GM18517 (cell line): ENCODE data around the gene NPAT.
"Not testable (repeated sequence)": the region's sequence is repeated elsewhere in the genome, so short reads cannot be mapped to it uniquely, and the experiment has no call there.

Experiments used
- ATAC-seq: cut with Tn5 transposase; IDR thresholded peaks from one replicate; pipeline ENCODE4 v1.9.1; 2021; ENCODE audit warnings: mild to moderate bottlenecking, moderate library complexity; ENCODE audit not compliant: unreplicated experiment

Gene NPAT

DNA sequence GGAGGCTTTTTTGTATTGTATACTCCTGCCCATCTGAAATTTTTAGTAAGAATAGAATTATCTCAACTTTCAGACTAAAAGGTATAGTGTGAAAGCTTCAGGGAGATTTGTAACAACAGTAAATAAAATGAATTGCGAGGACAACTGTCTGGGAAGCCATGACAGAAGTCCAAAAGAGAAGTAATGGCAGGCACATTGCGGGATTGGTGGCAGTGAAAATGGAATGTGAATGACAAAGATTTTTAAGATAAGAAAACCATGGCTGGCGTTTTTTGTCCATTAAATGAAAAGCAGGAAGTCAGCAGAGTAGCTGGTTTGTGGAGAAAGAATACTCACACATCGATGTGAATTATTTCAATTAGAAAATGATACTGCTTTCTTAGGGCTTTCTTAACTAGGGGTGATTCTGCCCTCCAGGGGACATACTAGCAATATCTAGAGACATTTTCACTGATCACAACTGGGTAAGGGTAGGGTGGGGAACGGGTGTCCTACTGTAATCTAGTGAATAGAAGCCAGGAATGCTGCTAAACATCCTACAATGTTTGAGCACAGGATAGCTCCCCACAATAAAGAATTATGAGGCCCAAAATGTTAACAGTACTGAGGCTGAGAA is 1.6 kb downstream of the NPAT start:
- ATAC-seq: no peak

DNA sequence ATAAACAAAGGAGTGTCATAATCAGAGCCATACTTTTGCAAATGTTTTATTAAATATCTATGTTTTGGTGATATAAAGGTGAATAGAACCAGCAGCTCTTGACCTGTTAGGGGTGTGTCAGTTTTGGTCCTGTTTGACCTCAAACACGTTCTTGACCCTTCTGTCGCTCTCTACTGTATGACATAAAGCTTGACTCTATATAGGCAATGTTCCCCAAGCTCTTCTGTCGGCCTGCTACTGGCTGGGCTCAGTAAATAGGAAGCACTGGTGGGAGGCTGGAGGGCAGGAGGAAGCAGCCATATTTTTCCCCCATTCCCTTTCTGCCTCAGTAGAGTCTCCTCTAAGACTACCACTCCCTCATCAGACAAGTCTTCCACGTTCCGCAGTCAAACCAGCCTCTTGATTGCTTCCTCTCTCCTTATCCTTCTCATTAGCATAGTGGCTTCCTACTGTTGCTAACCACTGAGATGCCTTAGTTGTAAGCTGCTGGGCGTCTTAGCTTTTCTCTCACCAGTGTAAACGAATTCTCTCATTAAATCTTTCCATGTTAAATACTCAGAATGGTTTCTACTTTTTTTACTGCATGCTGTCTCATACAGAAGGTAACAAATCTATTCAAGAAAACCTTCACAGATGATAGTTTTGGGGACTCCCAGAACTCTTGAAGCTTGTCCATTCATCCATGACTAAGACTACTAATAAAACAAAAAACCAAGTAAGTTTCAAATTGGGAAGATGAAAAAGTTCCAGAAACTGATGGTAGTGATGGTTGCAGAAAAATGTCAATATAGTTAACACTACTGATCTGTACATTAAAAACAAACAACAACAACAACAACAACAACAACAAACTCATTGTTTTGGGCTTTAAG is 3.3 kb downstream of the NPAT start:
- no peak for ATAC-seq

DNA sequence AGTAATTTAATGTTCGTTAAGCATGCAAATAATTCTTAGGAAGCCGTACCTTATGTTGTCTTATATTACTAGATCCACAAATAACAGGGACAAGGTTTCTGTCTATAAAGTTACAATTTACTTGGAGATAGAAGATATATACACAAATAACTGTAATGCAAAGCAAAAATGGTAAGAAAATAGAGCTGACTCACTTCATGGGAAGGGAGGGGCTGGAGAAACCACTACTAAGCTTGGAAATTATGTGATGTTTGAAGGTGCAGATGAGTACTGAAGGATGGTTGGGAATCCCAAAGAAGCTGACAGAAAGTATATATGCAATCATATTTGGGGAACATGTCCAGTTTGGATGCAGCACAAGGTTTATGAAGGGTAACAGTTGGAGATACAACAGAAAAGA is 4.0 kb downstream of the NPAT start:
- ATAC-seq: no peak

DNA sequence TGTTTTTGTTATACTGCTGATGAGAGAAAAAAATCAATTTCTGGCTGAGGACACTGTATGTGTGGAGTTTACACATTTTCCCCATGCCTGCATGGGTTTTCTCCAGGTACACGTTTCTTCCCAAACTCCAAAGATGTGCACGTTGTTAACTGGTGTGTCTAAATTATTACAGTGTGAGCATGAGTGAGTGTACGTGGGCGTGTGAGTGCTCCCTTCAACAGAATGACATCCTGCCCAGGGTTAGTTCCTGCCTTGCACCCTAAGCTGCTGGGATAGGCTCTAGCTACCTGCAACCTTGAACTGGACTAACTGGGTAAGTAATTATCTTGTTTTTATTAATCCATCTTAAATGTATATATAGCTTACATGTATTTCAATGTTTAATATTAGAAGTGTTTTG is 5.5 kb downstream of the NPAT start:
- ATAC-seq: no peak

DNA sequence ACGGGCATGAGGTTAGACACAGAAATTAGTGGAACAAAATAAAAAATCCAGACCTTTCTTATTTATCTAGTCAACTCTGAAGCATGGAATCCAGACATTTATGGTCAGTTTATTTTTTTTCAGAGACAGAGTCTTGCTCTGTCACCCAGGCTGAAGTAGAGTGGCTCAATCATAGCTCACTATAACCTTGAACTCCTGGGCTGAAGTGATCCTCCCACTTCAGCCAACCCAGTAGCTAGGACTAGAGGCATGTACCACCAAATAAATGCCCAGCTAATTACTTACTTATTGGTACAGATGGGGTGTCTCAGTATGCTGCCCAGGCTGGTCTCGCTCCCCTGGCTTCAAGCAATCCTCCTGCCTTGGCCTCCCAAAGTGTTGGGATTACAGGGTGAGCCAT is 8.7 kb downstream of the NPAT start:
- no peak for ATAC-seq

DNA sequence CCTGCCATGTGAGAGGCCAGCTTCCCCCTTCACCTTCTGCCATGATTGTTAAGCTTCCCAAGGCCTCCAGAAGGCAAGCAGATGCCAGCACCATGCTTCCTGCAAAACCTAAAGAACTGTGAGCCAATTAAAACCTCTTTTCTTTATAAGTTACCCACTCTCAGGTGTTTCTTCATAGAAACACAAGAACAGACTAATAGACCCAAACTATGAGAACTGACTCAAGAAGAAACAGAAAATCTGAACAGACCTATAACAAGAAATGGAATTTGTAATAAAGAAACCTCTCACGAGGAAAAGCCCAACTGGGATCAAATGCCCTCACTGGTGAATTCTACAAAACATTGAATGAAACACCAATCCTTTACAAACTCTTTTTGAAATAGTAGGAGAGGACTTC is 12.0 kb downstream of the NPAT start:
- no peak for ATAC-seq

DNA sequence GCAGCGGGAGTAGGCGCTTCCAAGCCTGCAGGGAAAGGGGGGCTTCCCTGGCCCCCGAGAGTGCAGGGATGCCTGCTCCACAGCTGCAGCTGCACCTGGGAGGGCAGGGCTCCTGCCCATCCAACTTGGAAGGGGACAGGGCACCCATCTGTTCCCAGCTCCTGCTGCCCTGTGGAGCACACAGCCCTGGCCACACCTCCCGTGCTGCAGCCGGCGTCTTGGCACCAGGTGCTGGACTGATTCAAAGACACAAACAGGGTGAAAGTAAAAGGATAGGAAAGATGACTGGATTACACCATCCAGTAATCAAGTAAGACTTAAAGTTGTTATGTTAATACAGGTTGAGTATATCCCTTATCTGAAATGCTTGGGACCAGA is 14.8 kb downstream of the NPAT start:
- no peak for ATAC-seq

DNA sequence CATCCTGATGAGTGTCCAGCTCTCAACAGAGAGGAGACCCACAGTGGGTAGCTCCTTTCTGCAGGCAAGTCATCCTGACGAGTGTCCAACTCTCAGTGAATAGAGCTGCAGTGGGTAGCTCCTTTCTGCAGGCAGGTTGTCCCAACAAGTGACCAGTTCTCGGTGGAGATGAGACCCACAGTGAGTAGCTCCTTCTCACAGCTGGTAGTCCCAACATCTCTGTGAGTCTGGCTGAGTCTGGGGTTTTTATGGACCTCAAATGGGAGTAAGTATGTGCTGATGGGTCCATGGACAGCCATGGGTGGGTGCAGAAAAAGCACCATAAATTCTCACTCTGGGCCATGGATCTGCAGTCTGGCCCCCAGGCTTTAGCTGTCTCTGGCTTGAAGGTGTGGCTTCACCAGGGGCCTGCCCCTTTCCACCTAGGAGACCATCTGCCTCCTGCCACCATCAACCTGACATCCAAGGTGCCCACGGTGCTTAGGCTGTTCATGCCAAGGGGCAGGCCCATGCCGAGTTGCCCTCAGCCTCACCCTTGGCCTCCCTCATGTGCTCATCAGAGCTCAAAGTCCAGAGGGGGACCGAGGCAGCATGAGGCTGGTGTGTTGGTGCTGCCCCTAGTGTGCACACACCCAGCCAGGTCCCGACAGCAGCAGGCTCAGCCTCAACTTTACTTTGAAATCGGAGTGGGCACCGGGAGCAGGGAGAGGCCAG is 15.3 kb downstream of the NPAT start:
- no peak for ATAC-seq

DNA sequence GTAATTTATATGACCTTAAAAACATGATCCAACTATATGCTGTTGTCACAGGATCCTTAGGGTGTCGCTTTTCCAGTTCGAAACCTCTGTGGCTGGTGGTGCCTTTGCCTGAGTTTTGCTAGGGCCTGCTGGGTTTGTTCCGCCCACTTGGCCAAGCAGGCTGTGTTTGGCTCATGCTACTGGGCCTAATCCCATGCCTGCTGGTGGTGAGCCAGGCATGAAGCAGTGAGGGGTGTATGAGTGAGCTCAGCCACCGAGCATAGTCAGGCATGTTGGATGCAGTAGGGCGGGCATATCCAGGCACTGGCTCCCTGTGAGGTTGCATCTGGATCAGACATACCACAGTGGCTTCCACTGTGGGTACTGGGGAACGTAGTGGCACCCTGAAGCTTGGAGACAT is 16.3 kb downstream of the NPAT start:
- ATAC-seq: no peak

DNA sequence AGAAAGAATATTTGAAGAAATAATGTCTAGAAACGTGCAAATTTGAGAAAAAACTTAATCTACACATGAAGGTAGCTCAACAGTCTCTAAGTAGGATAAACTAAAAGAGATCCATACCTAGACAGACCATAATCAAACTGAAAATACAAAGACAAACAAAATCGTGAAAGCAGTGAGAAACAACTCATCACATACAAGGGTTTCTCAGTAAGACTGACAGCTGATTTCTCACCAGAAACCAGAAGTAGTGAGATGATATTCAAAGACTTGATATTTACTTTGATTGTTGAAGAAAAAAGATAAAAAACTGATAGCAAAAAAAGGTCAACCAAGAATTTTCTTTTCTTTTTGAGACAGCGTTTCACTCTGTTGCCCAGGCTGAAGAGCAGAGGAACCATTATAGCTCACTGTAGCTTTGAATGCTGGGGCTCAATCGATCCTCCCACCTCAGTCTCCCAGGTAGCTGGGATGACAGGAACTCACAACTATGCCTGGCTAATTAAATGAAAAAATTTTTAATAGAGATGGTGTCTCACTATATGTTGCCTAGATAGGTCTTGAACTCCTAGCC is 17.4 kb downstream of the NPAT start:
- ATAC-seq: no peak

DNA sequence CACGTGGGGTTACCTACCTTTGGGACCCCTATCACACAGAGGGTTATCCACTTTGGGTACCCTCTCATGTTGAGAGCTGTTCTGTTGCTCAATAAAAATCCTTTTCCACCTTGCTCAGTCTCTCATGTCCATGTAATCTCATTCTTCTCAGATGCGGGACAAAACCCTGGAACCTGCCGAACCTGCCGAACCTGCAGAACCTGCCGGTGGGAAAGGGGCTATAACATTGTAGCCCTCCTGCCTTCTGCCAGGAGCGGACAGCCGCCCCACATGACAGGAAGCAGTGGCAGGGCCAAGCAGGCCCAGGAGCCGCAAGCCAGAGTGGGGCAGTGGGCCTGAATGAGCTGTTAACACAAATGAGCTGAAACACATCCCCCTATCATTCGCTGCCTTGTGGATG is 18.1 kb downstream of the NPAT start:
- no peak for ATAC-seq

DNA sequence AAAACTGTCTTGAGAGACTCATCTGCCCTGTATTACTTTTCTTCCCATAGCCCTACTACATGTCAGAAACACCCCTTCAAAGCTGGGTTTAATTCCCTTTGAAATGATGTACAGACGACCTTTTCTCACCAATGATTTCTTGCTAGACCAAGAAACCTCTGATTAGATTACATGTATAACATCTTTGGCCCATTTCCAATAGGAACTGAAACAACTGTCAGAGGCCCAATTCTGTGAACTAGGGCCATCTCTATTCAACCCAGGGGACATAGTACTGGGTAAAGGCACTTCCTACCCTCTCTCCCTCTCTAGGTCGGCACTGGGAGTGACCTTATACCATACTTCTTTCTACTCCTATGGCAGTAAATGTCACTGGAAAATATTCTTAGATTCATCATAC is 19.4 kb downstream of the NPAT start:
- ATAC-seq: no peak

DNA sequence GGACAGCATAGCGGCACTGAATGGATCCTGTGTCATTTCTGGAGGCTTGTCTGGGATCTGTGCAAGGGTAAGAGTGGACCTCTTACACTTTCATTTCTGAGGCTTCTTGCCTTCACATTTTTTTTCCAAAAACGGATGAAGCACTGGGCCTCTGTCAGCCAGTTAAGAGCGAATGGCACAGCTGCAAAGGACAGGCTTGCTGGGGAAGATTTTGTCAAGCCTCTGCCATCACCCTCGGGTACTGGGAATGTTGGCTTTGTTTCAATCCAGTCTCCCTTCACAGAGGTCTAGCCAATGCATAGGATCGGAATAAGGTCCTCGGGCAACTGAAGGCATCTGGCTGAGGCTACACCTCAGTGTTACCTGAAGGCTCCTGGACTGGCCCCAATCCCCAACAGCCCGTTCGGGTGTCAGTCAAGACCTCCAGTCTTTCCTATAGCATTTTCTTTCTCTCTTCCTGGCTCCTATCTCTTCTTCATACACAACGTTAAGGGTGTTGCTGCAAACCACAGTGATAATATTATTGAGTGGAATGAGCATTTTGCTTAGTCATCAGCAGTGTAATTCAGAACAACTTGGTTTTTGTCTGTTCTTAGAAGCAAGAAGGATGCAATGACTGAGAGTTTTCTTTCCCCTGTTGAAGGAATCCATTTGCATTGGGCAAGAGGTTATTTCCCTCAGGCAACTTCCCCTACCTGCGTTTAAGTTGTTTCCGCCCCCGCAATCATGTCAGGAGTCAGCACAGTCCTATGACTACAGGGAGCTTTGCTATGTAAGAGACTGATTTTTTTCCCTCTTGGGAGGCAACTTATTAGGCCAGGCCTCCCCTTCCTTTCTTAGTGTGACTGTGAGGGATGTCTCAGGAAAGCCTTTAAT is 22.8 kb downstream of the NPAT start:
- ATAC-seq: peak; percentile 66

DNA sequence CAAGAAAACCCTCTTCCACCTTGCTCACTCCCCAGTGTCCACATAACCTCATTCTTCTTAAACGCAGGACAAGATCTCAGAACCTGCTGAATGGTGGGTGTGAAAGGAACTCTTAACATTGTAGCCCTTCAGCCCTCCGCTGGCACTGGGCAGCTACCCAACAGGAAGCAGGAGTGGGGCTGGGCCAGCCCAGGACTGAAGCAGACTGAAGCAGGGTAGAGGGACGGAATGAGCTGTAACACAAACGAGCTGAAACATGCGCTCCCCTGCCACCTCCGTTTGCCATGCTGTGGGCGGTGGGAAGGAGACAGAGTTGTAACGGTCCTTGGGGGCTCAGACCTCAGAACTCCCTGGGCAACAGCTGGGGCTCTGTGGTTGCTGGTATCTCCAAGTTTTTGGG is 23.6 kb downstream of the NPAT start:
- no peak for ATAC-seq

DNA sequence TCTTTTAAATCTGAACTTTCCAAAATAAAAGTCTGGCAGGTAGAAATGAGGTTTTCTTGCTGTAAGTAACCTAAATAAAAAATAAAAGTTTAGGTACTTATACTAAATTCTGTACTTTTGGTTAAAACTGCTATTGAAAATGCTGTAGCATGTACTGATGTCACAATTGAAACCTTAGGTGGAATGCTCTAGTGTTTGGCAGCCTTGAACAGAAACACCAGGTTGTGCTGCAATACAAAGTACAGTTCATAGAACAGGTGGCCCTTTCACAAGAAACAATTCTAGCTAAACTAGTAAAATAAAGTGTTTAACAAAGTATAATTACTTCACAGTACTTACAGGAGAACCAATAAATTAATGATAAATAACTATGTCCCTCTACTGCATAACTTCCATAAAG is 25.1 kb downstream of the NPAT start:
- peak; percentile 40 for ATAC-seq

DNA sequence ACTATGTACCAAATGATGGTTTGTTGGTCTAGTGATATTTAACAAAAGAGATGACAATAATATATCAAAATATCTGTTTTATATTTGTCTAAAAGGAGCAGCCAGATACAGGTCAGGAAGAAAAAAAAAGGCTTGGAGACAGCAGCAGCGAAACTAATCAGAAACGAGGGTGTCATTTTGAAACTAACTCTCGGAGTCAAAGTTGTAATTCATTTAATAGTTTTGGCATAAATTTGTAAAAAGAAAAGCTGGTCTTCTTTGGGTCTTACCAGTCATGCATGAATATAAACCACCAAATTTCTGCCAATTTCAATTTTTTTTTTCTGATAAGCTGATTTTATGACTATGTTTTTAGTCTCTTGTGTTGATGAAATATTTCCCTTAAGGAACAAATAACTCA is 25.5 kb downstream of the NPAT start:
- ATAC-seq: peak; percentile 30

DNA sequence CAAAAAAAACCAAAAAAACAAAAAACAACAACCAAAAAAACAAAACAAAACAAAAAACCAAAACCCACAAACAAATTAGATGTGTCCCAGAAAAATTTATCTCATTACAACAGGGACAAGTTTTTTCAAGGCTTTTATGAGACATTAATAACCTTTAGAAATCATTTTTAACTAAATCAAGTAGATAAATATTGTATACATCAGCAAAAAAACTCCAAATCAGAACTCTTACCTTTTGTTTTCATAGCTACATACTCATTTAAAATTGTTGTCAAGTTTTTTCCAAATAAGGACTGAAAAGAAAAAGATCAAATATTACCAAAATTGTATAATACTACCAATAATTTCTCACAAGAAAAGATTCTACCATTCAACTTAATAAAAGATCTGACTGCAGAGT is 28.7 kb downstream of the NPAT start:
- ATAC-seq: no peak

DNA sequence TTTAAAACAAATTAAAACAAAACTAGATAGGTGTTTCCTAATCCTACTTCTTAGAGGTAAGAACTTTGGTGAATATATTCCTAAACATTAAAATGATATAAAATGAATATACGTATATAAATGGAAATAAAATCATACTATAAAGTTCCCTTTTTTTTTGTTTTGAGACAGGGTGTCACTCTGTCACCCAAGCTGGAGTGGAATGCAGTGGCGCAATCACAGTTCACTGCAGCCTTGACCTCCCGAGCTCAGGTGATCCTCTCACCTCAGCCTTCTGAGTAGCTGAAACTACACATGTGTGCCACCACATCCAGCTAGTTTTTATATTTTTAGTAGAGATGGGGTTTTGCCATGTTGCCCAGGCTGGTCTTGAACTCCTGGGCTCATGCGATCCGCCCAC is 44.9 kb downstream of the NPAT start:
- ATAC-seq: no peak

DNA sequence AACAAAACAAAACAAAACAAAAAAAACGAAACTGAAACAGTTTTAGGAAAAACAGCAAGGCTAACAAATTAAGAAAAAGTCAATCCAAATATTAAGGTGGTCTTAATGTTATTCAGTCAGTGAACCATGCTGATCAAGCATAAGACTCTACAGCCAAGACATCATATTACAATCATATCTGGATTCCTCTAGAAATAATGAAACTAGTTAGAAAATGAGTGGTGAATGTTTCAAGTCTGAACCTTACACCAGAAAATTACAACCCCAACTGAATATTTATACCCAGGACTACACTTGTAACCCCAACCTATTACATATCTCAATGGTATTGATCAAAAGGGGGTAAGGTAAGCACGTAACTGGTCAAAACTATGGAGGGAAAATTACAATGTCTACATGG is 52.3 kb downstream of the NPAT start:
- no peak for ATAC-seq

DNA sequence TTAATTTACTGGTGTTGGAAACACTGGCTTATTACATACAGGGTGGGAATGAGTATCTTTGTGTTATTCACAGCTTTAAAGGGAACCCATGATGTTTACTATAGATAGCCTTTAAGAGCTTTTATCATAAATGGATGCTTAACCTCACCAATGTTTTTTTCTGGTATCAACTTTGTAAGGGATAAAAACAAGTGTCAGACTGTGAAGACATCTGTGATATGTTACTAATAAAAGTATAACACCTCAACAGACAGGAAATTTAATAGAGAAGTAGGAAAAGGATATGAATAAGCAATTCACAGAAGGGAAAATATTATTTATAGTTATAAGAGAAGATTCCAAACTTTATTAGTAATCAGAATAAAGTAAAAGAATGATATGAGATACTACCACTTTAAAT is 54.8 kb downstream of the NPAT start:
- ATAC-seq: no peak

DNA sequence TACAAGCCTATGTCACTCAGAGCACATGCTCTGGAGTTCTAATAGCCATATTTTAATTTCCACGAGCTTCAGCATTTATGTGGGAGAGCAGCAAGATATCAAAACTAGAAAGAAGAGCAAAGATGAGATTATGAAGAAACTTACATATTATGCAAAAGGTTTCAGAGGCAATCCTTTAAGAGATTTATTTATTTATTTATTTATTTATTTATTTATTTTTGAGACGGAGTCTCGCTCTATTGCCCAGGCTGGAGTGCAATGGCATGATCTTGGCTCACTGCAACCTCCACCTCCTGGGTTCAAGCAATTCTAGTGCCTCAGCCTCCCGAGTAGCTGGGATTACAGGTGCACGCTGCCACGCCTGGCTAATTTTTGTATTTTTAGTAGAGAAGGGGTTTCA is 59.6 kb downstream of the NPAT start:
- not testable (repeated sequence) for ATAC-seq
